ENCODE data around the gene IKBKG.
"Not testable (repeated sequence)": the region's sequence is repeated elsewhere in the genome, so short reads cannot be mapped to it uniquely, and the experiment has no call there.

The IKBKG gene

GRCh38 chrX:154611146-154611545 lies 63.7 kb downstream of the IKBKG start:
- not testable (repeated sequence) for H3K9ac ChIP-seq (ENCODE audit: low read length); H3K4me1 ChIP-seq (ENCODE audit: control insufficient read depth, insufficient read depth, low read length); DNase-seq (ENCODE audit: low read depth); H3K4me3 ChIP-seq (ENCODE audit: low read length); H3K36me3 ChIP-seq (ENCODE audit: control insufficient read depth, insufficient read depth, low read length, severe bottlenecking); H3K9me3 ChIP-seq (ENCODE audit: control insufficient read depth, low read length)
- H3K27me3 ChIP-seq (replicated peaks; ENCODE audit: control insufficient read depth, insufficient read depth, low read length): peaks cover 11% of the 10 kb centered on the region

GRCh38 chrX:154613586-154613985 lies 66.2 kb downstream of the IKBKG start:
- H3K4me3 ChIP-seq (ENCODE audit: low read length); H3K36me3 ChIP-seq (ENCODE audit: control insufficient read depth, insufficient read depth, low read length, severe bottlenecking); H3K9me3 ChIP-seq (ENCODE audit: control insufficient read depth, low read length); DNase-seq (ENCODE audit: low read depth); H3K27me3 ChIP-seq (replicated peaks; ENCODE audit: control insufficient read depth, insufficient read depth, low read length); H3K9ac ChIP-seq (ENCODE audit: low read length); H3K4me1 ChIP-seq (ENCODE audit: control insufficient read depth, insufficient read depth, low read length): not testable (repeated sequence)
